GM19035 (cell line): ENCODE measurements around the gene RNF208.
"Not testable (repeated sequence)": the region's sequence is repeated elsewhere in the genome, so short reads cannot be mapped to it uniquely, and the experiment has no call there.

ENCODE experiments used
- ATAC-seq: cut with Tn5 transposase; IDR thresholded peaks from one replicate; pipeline ENCODE4 v1.9.1; 2021; ENCODE audit not compliant: unreplicated experiment

The RNF208 gene

GRCh38 chr9:137240318-137240840, 18.3 kb upstream of the RNF208 start:
- ATAC-seq, result peak; percentile 15

GRCh38 chr9:137239541-137240200, 17.6 kb upstream of the RNF208 start:
- not testable (repeated sequence) for ATAC-seq

- no peak for ATAC-seq
Measured at GRCh38 chr9:137237759-137238726, 16.0 kb upstream of the RNF208 start.

GRCh38 chr9:137236936-137237421, 14.9 kb upstream of the RNF208 start:
- no peak for ATAC-seq

GRCh38 chr9:137236238-137236935, 14.3 kb upstream of the RNF208 start:
- no peak for ATAC-seq

- ATAC-seq, result no peak
Measured at GRCh38 chr9:137235424-137236237, 13.6 kb upstream of the RNF208 start.

GRCh38 chr9:137234758-137235423, 12.9 kb upstream of the RNF208 start:
- no peak for ATAC-seq

- no peak for ATAC-seq
Measured at GRCh38 chr9:137234055-137234697, 12.1 kb upstream of the RNF208 start.

- ATAC-seq, result no peak
Measured at GRCh38 chr9:137233143-137233980, 11.3 kb upstream of the RNF208 start.

GRCh38 chr9:137232510-137232909, 10.5 kb upstream of the RNF208 start:
- ATAC-seq, result no peak

- no peak for ATAC-seq
Measured at GRCh38 chr9:137232101-137232500, 10.1 kb upstream of the RNF208 start.

GRCh38 chr9:137231372-137232039, 9.5 kb upstream of the RNF208 start:
- ATAC-seq, result no peak

GRCh38 chr9:137230705-137231371, 8.8 kb upstream of the RNF208 start, which contains the start of gene SLC34A3:
TSS of gene SLC34A3 (plus strand) at chr9:137230901. CDS start at chr9:137231703, 802 bp downstream.
- no peak for ATAC-seq

GRCh38 chr9:137229903-137230704, 8.1 kb upstream of the RNF208 start:
- no peak for ATAC-seq

GRCh38 chr9:137228968-137229896, 7.2 kb upstream of the RNF208 start:
- ATAC-seq, result no peak
